IPS-20b (cell line): ENCODE data around the gene EVC.
"Not testable (repeated sequence)": the region's sequence is repeated elsewhere in the genome, so short reads cannot be mapped to it uniquely, and the experiment has no call there.

ENCODE experiments used
- H3K27ac ChIP-seq: one replicate; pipeline ENCODE4 v1.5.1; 2013; ENCODE audit warnings: low read length
- H3K27me3 ChIP-seq: 2 replicates; pipeline ENCODE4 v1.6.1; 2013; ENCODE audit warnings: mild to moderate bottlenecking, low read length, inconsistent platforms; ENCODE audit not compliant: insufficient read depth
- H3K36me3 ChIP-seq: 2 replicates; pipeline ENCODE4 v1.6.1; 2013; ENCODE audit warnings: low read depth, mild to moderate bottlenecking, inconsistent platforms, low read length, moderate library complexity; ENCODE audit not compliant: insufficient read depth
- H3K4me1 ChIP-seq: 2 replicates; pipeline ENCODE4 v1.6.1; 2013; ENCODE audit warnings: mild to moderate bottlenecking, control low read depth, inconsistent platforms, low read length, moderate library complexity; ENCODE audit not compliant: insufficient read depth
- H3K4me3 ChIP-seq: 2 replicates; pipeline ENCODE4 v1.5.1; 2013; ENCODE audit warnings: mild to moderate bottlenecking, low read length, inconsistent platforms
- H3K9ac ChIP-seq: 2 replicates; pipeline ENCODE4 v1.6.1; 2013; ENCODE audit warnings: low read depth, mild to moderate bottlenecking, inconsistent platforms, low read length, moderate library complexity
- H3K9me3 ChIP-seq: 2 replicates; pipeline ENCODE4 v1.6.1; 2013; ENCODE audit warnings: mild to moderate bottlenecking, low read depth, low read length, inconsistent platforms; ENCODE audit not compliant: insufficient read depth

Gene EVC

DNA sequence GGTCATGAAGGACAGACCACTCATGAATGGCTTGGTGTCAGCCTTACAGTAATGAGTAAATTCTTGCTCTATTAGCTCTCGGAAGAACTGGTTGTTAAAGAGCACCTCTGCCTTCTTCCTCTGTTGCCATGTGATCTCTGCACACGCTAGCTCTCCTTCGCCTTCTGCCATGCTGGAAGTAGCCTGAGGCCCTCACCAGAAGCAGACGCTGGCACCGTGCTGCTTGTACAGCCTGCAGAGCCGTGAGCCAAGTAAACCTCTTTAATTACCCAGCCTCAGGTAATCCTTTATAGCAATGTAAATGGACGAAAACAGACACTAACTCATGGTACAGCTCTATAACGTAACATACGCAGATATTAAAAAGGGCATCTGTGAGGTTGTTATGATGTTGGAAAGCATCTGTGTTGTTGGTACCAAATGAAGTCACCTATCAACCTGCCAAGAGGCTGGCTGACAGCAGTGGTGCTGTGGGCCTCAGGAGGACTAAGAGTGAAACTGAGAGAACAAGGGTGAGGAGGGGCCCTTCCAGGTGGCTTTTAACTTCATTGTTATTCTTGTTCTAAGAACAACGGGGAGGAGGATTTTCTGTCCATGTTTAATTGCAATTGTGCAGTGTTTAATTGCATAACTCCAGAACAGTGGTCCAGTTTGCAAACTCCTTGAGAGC is 112.7 kb downstream of the EVC start:
- peaks cover 97% of the 10 kb centered on the region for H3K36me3 ChIP-seq
- H3K9ac ChIP-seq, result no peak overlapping the region
- H3K27me3 ChIP-seq, result no peaks in the 10 kb centered on the region

DNA sequence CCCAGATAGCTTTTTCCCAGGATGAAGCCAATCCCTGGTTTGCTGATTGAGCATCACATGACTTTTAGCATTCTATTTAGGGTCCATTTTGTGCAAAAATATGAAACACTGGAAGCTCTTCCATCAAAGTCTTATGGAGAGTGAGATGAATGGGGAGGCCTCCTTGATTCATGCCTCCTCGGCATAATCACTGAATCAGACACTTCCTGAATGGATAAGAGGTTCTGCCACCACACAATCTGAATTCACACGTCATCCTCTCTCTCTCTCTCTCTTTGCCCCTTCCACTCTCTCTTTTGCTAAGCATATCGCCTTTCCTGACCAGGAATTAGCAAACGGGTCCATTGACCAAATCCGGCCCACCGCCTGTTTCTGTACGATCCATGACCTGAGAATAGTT is 113.2 kb downstream of the EVC start:
- Histone ChIP-seq H3K4me3 (no peak overlapping the region), H3K4me1 (no peaks in the 10 kb centered on the region), H3K27me3 (no peaks in the 10 kb centered on the region), H3K9me3 (no peaks in the 10 kb centered on the region), H3K9ac (no peak overlapping the region), H3K27ac (no peak overlapping the region), H3K36me3 (peaks cover 97% of the 10 kb centered on the region)

More for the DNA sequence above, 112.7 kb downstream of the EVC start:
- Histone ChIP-seq H3K4me1 (no peaks in the 10 kb centered on the region), H3K9me3 (no peaks in the 10 kb centered on the region), H3K4me3 (no peak overlapping the region), H3K27ac (no peak overlapping the region)

DNA sequence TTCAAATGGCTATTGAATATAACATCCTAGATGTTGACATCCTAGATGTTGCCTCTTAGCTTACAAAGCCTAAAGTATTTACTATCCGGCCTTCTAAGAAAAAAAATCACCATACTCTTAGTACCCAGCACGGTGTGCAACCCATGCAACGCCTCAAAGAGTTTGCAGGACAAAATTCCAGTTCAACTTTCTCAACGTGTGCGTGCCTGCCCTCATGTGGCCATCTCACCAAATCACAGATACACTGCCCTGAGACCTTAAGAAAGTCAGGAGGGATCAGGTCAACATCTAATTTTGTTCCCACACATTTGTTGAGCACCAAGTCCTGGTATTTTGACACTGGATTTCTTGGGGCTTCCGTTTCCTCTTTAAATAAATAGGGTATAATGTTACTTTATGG is 113.6 kb downstream of the EVC start:
- Histone ChIP-seq H3K9ac (no peak overlapping the region), H3K4me3 (no peak overlapping the region), H3K4me1 (no peaks in the 10 kb centered on the region), H3K27me3 (no peaks in the 10 kb centered on the region), H3K27ac (no peak overlapping the region), H3K9me3 (no peaks in the 10 kb centered on the region), H3K36me3 (peaks cover 97% of the 10 kb centered on the region)

DNA sequence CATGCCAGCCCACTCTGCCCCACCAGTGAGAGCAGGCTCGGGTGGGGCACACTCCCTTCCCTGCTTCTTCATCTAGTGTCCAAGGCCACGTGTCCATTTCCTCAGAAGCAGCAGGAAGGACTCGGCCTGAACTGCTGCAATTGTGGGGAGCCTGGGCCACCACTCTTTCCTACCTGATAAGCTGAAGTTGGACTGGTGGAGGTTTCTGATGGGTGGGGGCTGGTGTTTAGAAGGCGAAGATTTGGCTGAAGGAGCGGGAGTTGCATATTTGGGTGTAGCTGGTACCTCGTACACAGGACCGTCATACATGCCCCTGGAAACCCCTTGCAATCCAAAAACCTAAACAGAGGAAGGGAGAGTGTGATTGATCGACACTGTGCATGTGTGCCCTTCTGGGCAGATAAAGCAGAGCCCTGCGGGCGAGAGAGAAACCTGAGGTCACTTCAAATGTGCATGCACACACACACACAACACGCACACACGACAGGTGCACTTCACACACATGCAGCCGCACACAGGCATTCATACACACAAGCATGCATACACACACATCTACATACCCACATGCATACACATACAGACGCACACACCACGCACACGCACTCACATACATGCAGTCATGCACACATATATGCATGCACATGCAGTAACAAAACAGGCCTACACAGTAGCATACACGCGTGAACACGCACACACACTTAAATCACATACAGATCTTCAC is 114.5 kb downstream of the EVC start:
- H3K4me1 ChIP-seq, result no peaks in the 10 kb centered on the region
- H3K36me3 ChIP-seq, result peaks cover 97% of the 10 kb centered on the region

DNA sequence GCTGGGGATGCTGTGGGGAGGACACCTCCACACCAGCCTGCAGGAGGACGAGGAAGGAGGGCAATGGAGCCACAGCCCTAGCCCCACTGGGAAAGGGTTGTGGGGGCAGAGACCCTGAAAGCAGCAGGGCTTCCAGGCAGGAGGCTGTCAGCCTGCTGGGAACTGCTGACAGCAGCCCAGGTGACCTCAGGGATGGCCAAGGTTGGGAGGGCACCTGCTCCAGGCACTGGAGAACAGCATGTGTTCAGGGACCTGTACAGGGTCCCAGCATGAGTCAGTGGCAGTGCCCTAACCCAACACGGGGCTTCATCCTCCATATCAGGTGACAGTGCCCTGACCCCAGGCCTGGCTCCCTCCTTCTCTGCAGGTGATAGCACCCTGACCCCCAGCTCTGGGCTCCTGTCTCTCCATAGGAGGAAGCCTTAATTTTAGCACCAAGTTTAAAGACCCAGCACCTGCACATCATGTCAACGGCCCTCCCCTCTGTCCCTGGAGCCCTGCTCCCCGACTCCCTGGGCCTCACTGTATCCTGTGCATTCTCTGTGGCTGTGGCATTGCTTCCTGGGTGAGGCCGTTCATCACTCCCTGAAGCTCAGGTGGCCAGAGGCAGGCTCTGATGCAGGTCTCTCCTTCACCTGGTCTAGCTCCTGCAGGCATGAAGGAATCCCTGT is 115.6 kb downstream of the EVC start:
- Histone ChIP-seq H3K4me3 (no peak overlapping the region), H3K4me1 (no peaks in the 10 kb centered on the region), H3K9me3 (no peaks in the 10 kb centered on the region), H3K36me3 (peaks cover 96% of the 10 kb centered on the region), H3K9ac (no peak overlapping the region), H3K27ac (no peak overlapping the region), H3K27me3 (no peaks in the 10 kb centered on the region)

More for the DNA sequence above, 114.5 kb downstream of the EVC start:
- no peaks in the 10 kb centered on the region for H3K9me3 ChIP-seq
- no peak overlapping the region for H3K27ac ChIP-seq
- H3K27me3 ChIP-seq, result no peaks in the 10 kb centered on the region
- no peak overlapping the region for H3K4me3 ChIP-seq
- no peak overlapping the region for H3K9ac ChIP-seq

DNA sequence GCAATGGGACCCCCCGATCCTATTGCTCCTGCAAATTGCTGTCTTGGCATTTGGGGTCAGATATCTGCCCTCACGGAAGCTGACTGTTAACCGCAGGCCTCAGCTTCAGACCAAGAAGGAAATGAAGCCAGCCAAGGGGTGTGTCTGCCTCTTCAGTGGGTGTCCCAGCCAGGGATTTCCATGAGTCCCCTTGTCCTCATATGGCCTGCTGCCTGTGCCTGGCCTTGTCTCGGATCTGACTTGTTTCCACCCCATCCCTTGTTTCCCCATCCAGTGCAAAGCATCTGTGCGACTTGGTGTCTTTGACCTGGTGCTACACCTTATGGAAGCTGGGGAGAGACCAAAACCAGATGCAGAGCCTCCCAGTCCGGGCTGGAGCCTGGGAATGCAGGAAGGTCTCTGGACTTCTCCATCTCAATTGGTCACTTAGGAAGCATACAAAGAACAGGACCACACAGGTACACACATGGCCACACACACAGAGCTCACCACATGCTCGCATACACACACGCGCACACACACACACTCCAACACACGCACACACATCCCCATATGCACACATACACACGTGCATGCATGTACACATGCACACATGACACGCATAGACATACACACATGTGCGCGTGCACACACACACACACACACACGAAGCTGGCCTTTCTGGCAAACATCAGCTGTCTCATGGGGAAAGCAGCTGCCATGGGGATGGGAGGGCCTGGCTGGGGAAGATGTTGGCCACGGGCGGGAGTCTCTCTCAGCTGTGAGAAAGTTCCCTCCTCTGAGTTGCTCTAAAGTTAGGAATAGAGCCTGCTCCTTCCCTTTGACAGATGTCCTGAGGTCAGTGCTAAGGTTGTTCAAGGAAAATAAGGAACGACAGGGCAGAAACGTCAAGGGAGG is 116.4 kb downstream of the EVC start:
- Histone ChIP-seq H3K9ac (no peak overlapping the region), H3K4me1 (no peaks in the 10 kb centered on the region), H3K4me3 (no peak overlapping the region), H3K27ac (no peak overlapping the region), H3K36me3 (peaks cover 95% of the 10 kb centered on the region), H3K9me3 (no peaks in the 10 kb centered on the region), H3K27me3 (no peaks in the 10 kb centered on the region)

DNA sequence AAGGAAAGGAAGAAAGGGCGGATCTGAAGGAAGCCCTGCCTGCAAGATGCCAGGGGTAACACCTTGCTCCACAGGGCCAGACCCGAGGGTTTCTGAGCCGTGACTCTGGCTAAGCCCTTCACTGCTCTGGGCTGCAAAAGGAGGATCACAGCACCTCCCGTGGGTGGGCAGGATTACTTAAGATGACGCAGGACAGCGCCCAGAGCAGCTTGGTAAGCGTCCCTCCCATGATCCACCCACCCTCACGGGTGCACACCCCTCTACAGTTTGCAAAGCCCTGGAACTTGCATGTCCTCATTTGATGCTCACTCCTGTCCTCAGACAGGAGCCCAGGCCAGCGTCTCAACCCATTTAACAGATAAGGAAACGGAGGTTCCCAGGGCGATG is 117.0 kb downstream of the EVC start:
- Histone ChIP-seq H3K27me3 (no peaks in the 10 kb centered on the region), H3K4me1 (no peaks in the 10 kb centered on the region), H3K4me3 (no peak overlapping the region), H3K36me3 (peaks cover 95% of the 10 kb centered on the region), H3K27ac (no peak overlapping the region), H3K9me3 (no peaks in the 10 kb centered on the region), H3K9ac (no peak overlapping the region)

DNA sequence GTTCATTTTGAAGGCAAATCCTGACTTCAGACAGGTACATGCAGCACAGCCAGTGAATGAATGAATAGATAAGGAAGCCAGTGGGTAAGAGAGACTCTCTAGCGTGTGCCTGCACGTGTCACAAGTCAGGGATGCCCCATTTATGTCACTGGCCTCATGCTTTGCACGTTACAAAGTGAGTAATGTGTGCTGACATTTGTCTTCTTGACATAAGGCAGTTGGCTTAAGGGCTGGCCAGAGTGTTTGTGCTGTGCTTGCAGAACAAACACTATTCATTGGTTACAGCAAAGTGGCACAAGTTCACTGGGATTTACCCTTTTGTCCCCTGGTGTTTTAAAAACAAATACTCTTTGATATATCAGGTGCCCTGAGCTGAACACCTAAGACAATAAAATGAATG is 125.9 kb downstream of the EVC start:
- Histone ChIP-seq H3K36me3 (peaks cover 86% of the 10 kb centered on the region), H3K4me1 (no peaks in the 10 kb centered on the region), H3K9me3 (no peaks in the 10 kb centered on the region), H3K27me3 (no peaks in the 10 kb centered on the region), H3K27ac (no peak overlapping the region), H3K4me3 (no peak overlapping the region), H3K9ac (no peak overlapping the region)

DNA sequence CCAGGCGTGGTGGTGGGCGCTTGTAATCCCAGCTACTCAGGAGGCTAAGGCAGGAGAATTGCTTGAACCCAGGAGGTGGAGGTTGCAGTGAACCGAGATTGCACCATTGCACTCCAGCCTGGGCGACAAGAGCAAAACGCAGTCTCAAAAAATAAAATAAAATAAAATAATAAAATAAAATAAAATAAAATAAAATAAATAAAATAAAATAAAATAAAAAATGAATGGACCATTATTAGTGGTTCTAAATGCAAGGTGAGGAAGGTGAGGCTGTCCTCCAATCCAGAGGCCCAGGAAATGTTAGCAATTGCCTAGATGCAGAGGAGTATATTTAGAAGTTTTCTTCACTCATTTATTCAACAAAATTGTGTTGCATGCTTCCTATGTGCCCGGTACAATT is 126.5 kb downstream of the EVC start:
- not testable (repeated sequence) for H3K4me3 ChIP-seq, H3K27ac ChIP-seq, H3K4me1 ChIP-seq, H3K9me3 ChIP-seq, H3K9ac ChIP-seq, H3K27me3 ChIP-seq
- peaks cover 85% of the 10 kb centered on the region for H3K36me3 ChIP-seq

DNA sequence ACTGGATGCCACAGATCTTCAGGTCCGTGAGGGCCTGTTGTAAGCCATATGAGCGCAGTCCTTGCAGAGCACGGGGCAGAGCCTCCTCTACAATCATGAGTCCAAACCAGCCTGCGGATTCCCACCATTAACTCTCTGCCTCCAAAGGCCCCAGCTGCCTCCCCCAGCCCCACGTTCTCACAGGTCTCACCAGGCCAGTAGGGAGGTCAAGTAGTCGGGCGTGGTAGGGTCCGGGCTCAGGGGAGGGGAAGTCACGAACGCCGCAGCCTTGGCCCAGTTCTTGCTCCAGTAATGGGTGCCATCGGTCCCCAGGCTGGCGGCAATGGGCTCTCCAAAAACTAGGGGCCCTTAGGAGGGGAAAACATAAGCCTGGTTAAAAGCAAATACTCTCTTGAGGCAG is 128.3 kb downstream of the EVC start:
- Histone ChIP-seq H3K4me3 (no peak overlapping the region), H3K27me3 (no peaks in the 10 kb centered on the region), H3K9ac (no peak overlapping the region), H3K9me3 (no peaks in the 10 kb centered on the region), H3K36me3 (peaks cover 83% of the 10 kb centered on the region), H3K4me1 (no peaks in the 10 kb centered on the region), H3K27ac (no peak overlapping the region)
